Activated naive CD4-positive, alpha-beta T cell treated with anti-CD3 and anti-CD28 coated beads, Interleukin-2, amount 10 ng/mL, durations not matched to agents 7 days and 5 days (primary cell): ENCODE data around the gene CLDN10.

Experiments used
- CTCF ChIA-PET: fragments of 350-600 bp; sonication (Branson Sonifier 250); formaldehyde crosslinking; loops from one replicate; lab custom pipeline; 2021; ENCODE audit warnings: antibody characterized with exemption; lab: Charles Lee
- DNase-seq: peaks from one replicate; pipeline ENCODE4 v3.0.0-alpha.2; 2020
- H3K27ac Mint-ChIP-seq: one replicate; pipeline ENCODE4 v1.8.0; 2021; ENCODE audit warnings: mild to moderate bottlenecking, moderate library complexity, mixed read lengths
- H3K27me3 Mint-ChIP-seq: one replicate; pipeline ENCODE4 v1.8.0; 2021; ENCODE audit warnings: mild to moderate bottlenecking, mixed read lengths
- H3K36me3 Mint-ChIP-seq: one replicate; pipeline ENCODE4 v1.8.0; 2021; ENCODE audit warnings: mixed read lengths
- H3K4me1 Mint-ChIP-seq: one replicate; pipeline ENCODE4 v1.8.0; 2021; ENCODE audit warnings: mixed read lengths
- H3K4me3 Mint-ChIP-seq: one replicate; pipeline ENCODE4 v1.8.0; 2021; ENCODE audit warnings: mild to moderate bottlenecking, moderate library complexity, mixed read lengths
- H3K9me3 Mint-ChIP-seq: one replicate; pipeline ENCODE4 v1.8.0; 2021; ENCODE audit warnings: mixed read lengths

The CLDN10 gene

GRCh38 chr13:95623141-95623540 lies 70.6 kb downstream of the CLDN10 start:
- H3K27me3 Mint-ChIP-seq: peaks cover 22% of the 10 kb centered on the region
- H3K9me3 Mint-ChIP-seq: no peaks in the 10 kb centered on the region
- CTCF ChIA-PET: interaction anchor here (1.3 to 6.3 kb wide), 4 partner anchors 35 to 211 kb away, joined by 4 to 96 read pairs (median 22); no protein-coding TSS in a partner anchor
- no peak overlapping the region for H3K4me3 Mint-ChIP-seq
- no peak for DNase-seq
- H3K4me1 Mint-ChIP-seq: no peaks in the 10 kb centered on the region
- H3K36me3 Mint-ChIP-seq: no peaks in the 10 kb centered on the region
- no peak overlapping the region for H3K27ac Mint-ChIP-seq

GRCh38 chr13:95624020-95624419 lies 71.5 kb downstream of the CLDN10 start:
- CTCF ChIA-PET: interaction anchor here (1.0 to 6.3 kb wide), 8 partner anchors 34 to 356 kb away, joined by 3 to 96 read pairs (median 5); no protein-coding TSS in a partner anchor
- H3K27ac Mint-ChIP-seq: no peak overlapping the region
- H3K27me3 Mint-ChIP-seq: peaks cover 22% of the 10 kb centered on the region
- DNase-seq: peak; percentile 31
- H3K36me3 Mint-ChIP-seq: no peaks in the 10 kb centered on the region
- no peaks in the 10 kb centered on the region for H3K9me3 Mint-ChIP-seq
- no peak overlapping the region for H3K4me3 Mint-ChIP-seq
- H3K4me1 Mint-ChIP-seq: no peaks in the 10 kb centered on the region

- Mint-ChIP-seq H3K27me3 (peaks cover 19% of the 10 kb centered on the region), H3K4me1 (no peaks in the 10 kb centered on the region), H3K9me3 (no peaks in the 10 kb centered on the region), H3K36me3 (no peaks in the 10 kb centered on the region), H3K4me3 (no peak overlapping the region), H3K27ac (no peak overlapping the region)
- no peak for DNase-seq
- CTCF ChIA-PET: interaction anchor here (6.3 kb wide), 1 partner anchor 208 kb away, joined by 96 read pairs; no protein-coding TSS in a partner anchor
Measured at GRCh38 chr13:95626768-95627167, 74.2 kb downstream of the CLDN10 start.

- CTCF ChIA-PET: interaction anchor here (6.3 kb wide), 1 partner anchor 207 kb away, joined by 96 read pairs; no protein-coding TSS in a partner anchor
- H3K27me3 Mint-ChIP-seq: peaks cover 27% of the 10 kb centered on the region
- no peaks in the 10 kb centered on the region for H3K36me3 Mint-ChIP-seq
- DNase-seq: no peak
- no peaks in the 10 kb centered on the region for H3K4me1 Mint-ChIP-seq
- no peak overlapping the region for H3K27ac Mint-ChIP-seq
- H3K4me3 Mint-ChIP-seq: no peak overlapping the region
- H3K9me3 Mint-ChIP-seq: no peaks in the 10 kb centered on the region
Measured at GRCh38 chr13:95627590-95627989, 75.1 kb downstream of the CLDN10 start.

- Mint-ChIP-seq H3K27me3 (peaks cover 24% of the 10 kb centered on the region), H3K36me3 (no peaks in the 10 kb centered on the region), H3K9me3 (no peaks in the 10 kb centered on the region), H3K27ac (no peak overlapping the region), H3K4me1 (no peaks in the 10 kb centered on the region), H3K4me3 (no peak overlapping the region)
- DNase-seq: no peak
- CTCF ChIA-PET: no interaction called here
Measured at GRCh38 chr13:95628488-95628887, 76.0 kb downstream of the CLDN10 start.

- no peak overlapping the region for H3K4me3 Mint-ChIP-seq
- CTCF ChIA-PET: no interaction called here
- peaks cover 24% of the 10 kb centered on the region for H3K27me3 Mint-ChIP-seq
- no peaks in the 10 kb centered on the region for H3K9me3 Mint-ChIP-seq
- no peak overlapping the region for H3K27ac Mint-ChIP-seq
- no peaks in the 10 kb centered on the region for H3K4me1 Mint-ChIP-seq
- DNase-seq: no peak
- no peaks in the 10 kb centered on the region for H3K36me3 Mint-ChIP-seq
Measured at GRCh38 chr13:95629071-95629470, 76.6 kb downstream of the CLDN10 start.
